Dendritic cell treated with granulocyte-macrophage colony-stimulating factor and Interleukin-4, amounts not matched to agents 40 ng/mL and 50 ng/mL, for 4 days (primary cell): ENCODE measurements around the gene USP6.
A peak's percentile ranks its signal among the peaks of the same experiment; 100 is the strongest.
"Not testable (repeated sequence)": the region's sequence is repeated elsewhere in the genome, so short reads cannot be mapped to it uniquely, and the experiment has no call there.

ENCODE experiments used
- H3K27ac Mint-ChIP-seq: one replicate; pipeline ENCODE4 v1.8.0; 2022; ENCODE audit warnings: mild to moderate bottlenecking, mixed read lengths
- H3K27me3 Mint-ChIP-seq: one replicate; pipeline ENCODE4 v1.8.0; 2022; ENCODE audit warnings: mild to moderate bottlenecking, mixed read lengths
- H3K36me3 Mint-ChIP-seq: one replicate; pipeline ENCODE4 v1.8.0; 2022; ENCODE audit warnings: low read depth, mixed read lengths
- H3K4me1 Mint-ChIP-seq: one replicate; pipeline ENCODE4 v1.8.0; 2022; ENCODE audit warnings: low read depth, mixed read lengths
- H3K4me3 Mint-ChIP-seq: one replicate; pipeline ENCODE4 v1.8.0; 2022; ENCODE audit warnings: mild to moderate bottlenecking, moderate library complexity, mixed read lengths
- H3K9me3 Mint-ChIP-seq: one replicate; pipeline ENCODE4 v1.8.0; 2022; ENCODE audit warnings: mixed read lengths
- intact Hi-C: fragments of 100-400 bp; cut with micrococcal nuclease; formaldehyde crosslinking; loops from one replicate; pipeline ENCODE4 v1.15.0; 2022

USP6 gene

DNA sequence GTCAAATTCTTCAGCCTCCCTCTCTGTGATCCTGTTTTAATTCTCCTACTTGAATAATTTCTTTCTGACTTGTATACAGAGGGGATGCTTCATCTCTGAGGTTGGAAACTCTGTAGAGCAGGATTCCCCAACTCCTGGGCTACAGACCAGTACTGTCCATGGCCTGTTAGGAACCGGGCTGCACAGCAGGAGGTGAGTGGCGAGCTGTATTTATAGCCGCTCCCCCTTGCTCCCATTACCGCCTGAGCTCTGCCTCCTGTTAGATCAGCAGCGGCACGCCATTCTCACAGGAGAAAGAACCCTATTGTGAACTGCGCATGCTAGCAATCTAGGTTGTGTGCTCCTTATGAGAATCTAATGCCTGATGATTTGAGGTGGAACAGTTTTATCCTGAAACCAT, 59.2 kb downstream of the USP6 start:
- H3K9me3 Mint-ChIP-seq: peaks cover 39% of the 10 kb centered on the region
- H3K36me3 Mint-ChIP-seq: peaks cover 26% of the 10 kb centered on the region
- H3K4me1 Mint-ChIP-seq, H3K4me3 Mint-ChIP-seq, H3K27ac Mint-ChIP-seq, H3K27me3 Mint-ChIP-seq, intact Hi-C loops: not testable (repeated sequence)

GRCh38 chr17:5179003-5179402, 63.2 kb downstream of the USP6 start:
- H3K4me1 Mint-ChIP-seq: no peaks in the 10 kb centered on the region
- no peak overlapping the region for H3K4me3 Mint-ChIP-seq
- H3K36me3 Mint-ChIP-seq: peaks cover 44% of the 10 kb centered on the region
- H3K27me3 Mint-ChIP-seq: no peaks in the 10 kb centered on the region
- H3K9me3 Mint-ChIP-seq: peaks cover 79% of the 10 kb centered on the region
- no peak overlapping the region for H3K27ac Mint-ChIP-seq
- intact Hi-C loops: no loop called here

- H3K27ac Mint-ChIP-seq: no peak overlapping the region
Measured at GRCh38 chr17:5181509-5182305, 65.9 kb downstream of the USP6 start.

DNA sequence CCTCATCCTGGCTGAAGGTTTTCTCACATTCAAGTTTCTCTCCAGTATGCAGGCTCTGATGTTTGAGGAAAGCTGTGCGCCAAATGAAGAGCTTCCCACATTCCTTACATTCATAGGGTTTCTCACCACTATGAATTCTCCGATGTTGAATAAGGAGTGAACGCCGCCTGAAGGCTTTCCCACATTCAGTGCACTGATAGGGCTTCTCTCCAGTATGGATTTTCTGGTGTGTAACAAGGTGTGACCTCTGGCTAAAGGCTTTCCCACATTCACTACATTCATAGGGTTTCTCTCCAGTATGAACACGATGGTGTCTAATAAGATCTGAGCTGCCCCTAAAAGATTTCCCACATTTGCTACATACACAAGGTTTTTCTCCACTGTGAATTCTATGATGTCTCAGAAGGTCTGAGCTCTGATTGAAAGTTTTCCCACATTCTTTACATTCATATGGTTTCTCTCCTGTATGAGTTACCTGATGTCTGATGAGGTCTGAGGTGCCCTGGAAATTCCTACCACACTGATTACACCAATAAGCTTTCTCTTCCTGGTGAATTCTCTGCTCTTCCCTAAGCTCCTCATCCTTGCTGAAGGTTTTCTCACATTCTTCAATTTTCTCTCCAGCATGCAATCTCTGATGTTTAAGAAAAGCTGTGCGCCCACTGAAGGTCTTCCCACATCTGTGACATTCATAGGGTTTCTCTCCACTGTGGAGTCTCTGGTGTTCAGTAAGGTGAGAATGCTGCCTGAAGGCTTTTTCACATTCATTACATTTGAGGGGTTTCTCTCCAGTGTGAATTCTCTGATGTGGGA, 67.0 kb downstream of the USP6 start:
- no peak overlapping the region for H3K4me3 Mint-ChIP-seq
- peaks cover 93% of the 10 kb centered on the region for H3K9me3 Mint-ChIP-seq
- intact Hi-C loops: loop anchor here (5.0 kb wide), 1 partner anchor 91 kb away; no protein-coding TSS in a partner anchor
- H3K4me1 Mint-ChIP-seq: no peaks in the 10 kb centered on the region
- H3K36me3 Mint-ChIP-seq: peaks cover 58% of the 10 kb centered on the region
- no peak overlapping the region for H3K27ac Mint-ChIP-seq
- H3K27me3 Mint-ChIP-seq: no peaks in the 10 kb centered on the region

More at GRCh38 chr17:5181509-5182305, 65.9 kb downstream of the USP6 start:
- Mint-ChIP-seq H3K4me3 (no peak overlapping the region), H3K4me1 (no peaks in the 10 kb centered on the region), H3K36me3 (peaks cover 53% of the 10 kb centered on the region), H3K9me3 (peaks cover 88% of the 10 kb centered on the region), H3K27me3 (no peaks in the 10 kb centered on the region)
- intact Hi-C loops: loop anchor here (5.0 kb wide), 1 partner anchor 89 kb away; no protein-coding TSS in a partner anchor

DNA sequence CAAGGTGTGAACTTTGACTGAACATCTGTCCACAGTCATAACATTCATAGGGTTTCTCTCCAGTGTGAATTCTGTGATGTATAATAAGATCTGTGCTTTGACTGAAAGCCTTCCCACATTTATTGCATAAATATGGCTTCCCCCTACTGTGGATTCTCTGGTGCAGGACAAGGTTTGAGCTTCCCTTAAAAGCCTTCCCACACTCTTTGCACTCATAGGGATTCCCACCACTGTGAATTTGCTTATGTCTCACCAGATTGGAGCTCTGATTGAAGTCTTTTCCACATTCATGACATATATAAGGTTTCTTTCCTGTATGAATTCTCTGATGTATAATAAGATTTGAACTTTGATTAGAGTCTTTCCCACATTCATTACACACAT, 67.6 kb downstream of the USP6 start:
- Mint-ChIP-seq H3K9me3 (peaks cover 97% of the 10 kb centered on the region), H3K27ac (no peak overlapping the region), H3K4me3 (no peak overlapping the region), H3K36me3 (peaks cover 64% of the 10 kb centered on the region), H3K27me3 (no peaks in the 10 kb centered on the region), H3K4me1 (no peaks in the 10 kb centered on the region)
- intact Hi-C loops: loop anchor here (5.0 kb wide), 1 partner anchor 91 kb away; no protein-coding TSS in a partner anchor

- Mint-ChIP-seq H3K4me1 (no peaks in the 10 kb centered on the region), H3K4me3 (no peak overlapping the region), H3K9me3 (peaks cover 93% of the 10 kb centered on the region)
Measured at GRCh38 chr17:5184288-5184687, 68.5 kb downstream of the USP6 start.

GRCh38 chr17:5191541-5192417, 75.9 kb downstream of the USP6 start, which contains the start of gene ZNF594:
Gene ZNF594, minus strand, starts transcription at chr17:5191868. Its CDS starts 7,612 bp downstream, at chr17:5184256.
- intact Hi-C loops: loop anchor here (5.0 kb wide), 1 partner anchor 114 kb away; the partner anchor contains the start of gene ZFP3
- H3K9me3 Mint-ChIP-seq: peaks cover 25% of the 10 kb centered on the region
- H3K4me3 Mint-ChIP-seq: peak within 1 kb of the TSS; percentile 93
- H3K36me3 Mint-ChIP-seq: peaks cover 40% of the 10 kb centered on the region
- H3K27ac Mint-ChIP-seq: peak within 1 kb of the TSS; percentile 91
- H3K4me1 Mint-ChIP-seq: peaks cover 20% of the 10 kb centered on the region
- no peaks in the 10 kb centered on the region for H3K27me3 Mint-ChIP-seq

More at GRCh38 chr17:5184288-5184687, 68.5 kb downstream of the USP6 start:
- intact Hi-C loops: loop anchor here (5.0 kb wide), 1 partner anchor 92 kb away; no protein-coding TSS in a partner anchor
- peaks cover 65% of the 10 kb centered on the region for H3K36me3 Mint-ChIP-seq
- H3K27me3 Mint-ChIP-seq: no peaks in the 10 kb centered on the region
- H3K27ac Mint-ChIP-seq: no peak overlapping the region

DNA sequence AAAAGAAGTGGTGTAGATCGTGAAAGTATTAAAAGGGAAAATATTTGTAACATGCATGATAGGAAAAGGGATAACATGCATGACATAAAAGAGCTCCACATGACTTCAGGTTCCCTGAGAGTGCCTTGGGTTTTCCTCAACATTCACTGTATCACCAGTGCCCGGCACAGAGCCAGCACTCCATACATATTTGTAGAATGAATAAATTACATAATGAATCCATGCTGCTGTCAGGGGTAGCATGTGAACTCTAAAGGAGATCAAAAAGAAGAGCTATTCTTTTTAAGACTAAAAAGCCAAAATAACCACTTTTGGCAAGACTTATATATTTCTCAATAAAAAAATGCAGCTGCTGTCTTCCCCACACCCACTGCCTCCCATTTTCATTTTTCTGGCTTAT, 78.5 kb downstream of the USP6 start:
- Mint-ChIP-seq H3K27ac (no peak overlapping the region), H3K36me3 (peaks cover 21% of the 10 kb centered on the region), H3K4me1 (peaks cover 20% of the 10 kb centered on the region), H3K4me3 (no peak overlapping the region), H3K9me3 (peaks cover 7% of the 10 kb centered on the region), H3K27me3 (no peaks in the 10 kb centered on the region)
- intact Hi-C loops: loop anchor here (5.0 kb wide), 1 partner anchor 117 kb away; the partner anchor contains the start of gene ZFP3

DNA sequence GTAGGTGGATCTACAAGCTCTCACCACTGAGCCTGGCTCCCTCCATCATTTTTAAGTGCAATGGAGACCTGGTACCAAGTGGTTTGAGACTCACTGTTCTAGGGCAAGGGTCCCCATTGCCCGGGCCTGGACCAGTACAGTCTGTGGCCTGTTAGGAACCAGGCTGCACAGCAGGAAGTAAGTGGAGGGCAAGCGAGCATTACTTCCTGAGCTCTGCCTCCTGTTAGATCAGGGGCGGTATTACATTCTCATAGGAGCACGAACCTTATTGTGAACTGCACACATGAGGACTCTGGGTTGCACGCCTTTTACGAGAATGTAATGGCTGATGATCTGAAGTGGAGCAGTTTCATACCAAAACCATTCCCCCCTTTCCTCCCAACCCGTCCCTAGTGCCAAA, 82.6 kb downstream of the USP6 start:
- Mint-ChIP-seq H3K27me3 (no peaks in the 10 kb centered on the region), H3K9me3 (no peaks in the 10 kb centered on the region), H3K27ac (no peak overlapping the region)

GRCh38 chr17:5200360-5200759, 84.5 kb downstream of the USP6 start:
- Mint-ChIP-seq H3K27ac (no peak overlapping the region), H3K4me3 (no peak overlapping the region), H3K27me3 (no peaks in the 10 kb centered on the region), H3K9me3 (no peaks in the 10 kb centered on the region), H3K36me3 (peaks cover 15% of the 10 kb centered on the region), H3K4me1 (peaks cover 5% of the 10 kb centered on the region)
- intact Hi-C loops: no loop called here

More for the DNA sequence above, 82.6 kb downstream of the USP6 start:
- intact Hi-C loops: no loop called here
- no peak overlapping the region for H3K4me3 Mint-ChIP-seq
- no peaks in the 10 kb centered on the region for H3K4me1 Mint-ChIP-seq
- H3K36me3 Mint-ChIP-seq: peaks cover 4% of the 10 kb centered on the region

DNA sequence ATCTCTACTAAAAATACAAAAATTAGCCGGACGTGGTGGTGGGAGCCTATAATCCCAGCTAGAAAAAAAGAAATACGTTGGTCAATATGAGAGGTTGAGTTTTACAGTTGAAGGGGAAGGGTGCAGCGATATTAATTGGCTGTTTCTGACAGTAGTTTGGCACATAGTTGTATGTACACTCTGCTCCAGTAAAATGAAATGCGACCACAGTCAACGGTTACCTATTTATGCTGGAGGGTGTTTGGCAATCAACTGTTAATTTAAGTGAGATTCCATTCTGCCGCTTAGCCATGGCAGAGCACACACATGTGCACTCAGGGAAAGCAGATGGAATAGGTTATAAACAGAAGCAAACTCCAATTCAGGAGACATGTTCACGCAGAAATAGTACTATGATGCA, 85.2 kb downstream of the USP6 start:
- Mint-ChIP-seq H3K9me3 (no peaks in the 10 kb centered on the region), H3K27ac (no peak overlapping the region), H3K4me1 (peaks cover 5% of the 10 kb centered on the region), H3K27me3 (no peaks in the 10 kb centered on the region), H3K4me3 (no peak overlapping the region), H3K36me3 (peaks cover 15% of the 10 kb centered on the region)
- intact Hi-C loops: no loop called here

- Mint-ChIP-seq H3K4me3 (no peak overlapping the region), H3K27ac (no peak overlapping the region), H3K9me3 (no peaks in the 10 kb centered on the region)
Measured at GRCh38 chr17:5203178-5203907, 87.5 kb downstream of the USP6 start.

GRCh38 chr17:5203908-5204294, 88.1 kb downstream of the USP6 start:
- no peaks in the 10 kb centered on the region for H3K27me3 Mint-ChIP-seq
- peaks cover 16% of the 10 kb centered on the region for H3K4me1 Mint-ChIP-seq
- no peak overlapping the region for H3K27ac Mint-ChIP-seq
- peaks cover 21% of the 10 kb centered on the region for H3K36me3 Mint-ChIP-seq
- no peaks in the 10 kb centered on the region for H3K9me3 Mint-ChIP-seq
- intact Hi-C loops: no loop called here
- H3K4me3 Mint-ChIP-seq: no peak overlapping the region

More at GRCh38 chr17:5203178-5203907, 87.5 kb downstream of the USP6 start:
- Mint-ChIP-seq H3K36me3 (peaks cover 15% of the 10 kb centered on the region), H3K27me3 (no peaks in the 10 kb centered on the region), H3K4me1 (peaks cover 11% of the 10 kb centered on the region)
- intact Hi-C loops: no loop called here
